ENCODE results near the gene RAB40B.

DNA sequence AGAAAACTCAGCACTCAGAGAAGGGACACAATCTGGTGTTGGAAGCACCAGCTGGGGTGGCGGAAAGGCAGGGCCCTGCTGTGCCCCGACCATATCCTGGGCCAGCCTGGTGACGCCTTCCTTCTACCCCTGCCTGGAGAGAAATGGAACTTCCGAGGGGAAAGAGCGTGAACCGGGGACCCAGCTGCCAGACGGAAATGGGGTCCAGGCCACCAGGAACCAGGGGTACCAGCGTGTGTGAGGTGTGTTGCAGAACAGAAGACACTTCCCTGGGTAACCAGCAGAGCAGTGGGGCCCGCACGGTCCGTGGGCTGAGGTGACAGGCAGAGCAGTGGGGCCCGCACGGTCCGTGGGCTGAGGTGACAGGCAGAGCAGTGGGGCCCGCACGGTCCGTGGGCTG lies 6.8 kb downstream of the RAB40B start:
- TF ChIP-seq MYC (IDR thresholded peaks at IDR 0.05; ENCODE audit: borderline replicate concordance, low read length) (no peak), PHF8 (IDR thresholded peaks at IDR 0.05; ENCODE audit: borderline replicate concordance, low read depth) (no peak), RARB (CRISPR knock-in tag; IDR thresholded peaks at IDR 0.05) (no peak), POLR2A (IDR thresholded peaks at IDR 0.05; ENCODE audit: low read length) (no peak), JUN (IDR thresholded peaks at IDR 0.05) (no peak), RAD21 (conservative IDR thresholded peaks at IDR 0.05 in 1 of 2, IDR thresholded peaks at IDR 0.05 in 1 of 2) (no peak), CEBPB (IDR thresholded peaks at IDR 0.05) (no peak)
- TF ChIP-seq, protein P1, sequence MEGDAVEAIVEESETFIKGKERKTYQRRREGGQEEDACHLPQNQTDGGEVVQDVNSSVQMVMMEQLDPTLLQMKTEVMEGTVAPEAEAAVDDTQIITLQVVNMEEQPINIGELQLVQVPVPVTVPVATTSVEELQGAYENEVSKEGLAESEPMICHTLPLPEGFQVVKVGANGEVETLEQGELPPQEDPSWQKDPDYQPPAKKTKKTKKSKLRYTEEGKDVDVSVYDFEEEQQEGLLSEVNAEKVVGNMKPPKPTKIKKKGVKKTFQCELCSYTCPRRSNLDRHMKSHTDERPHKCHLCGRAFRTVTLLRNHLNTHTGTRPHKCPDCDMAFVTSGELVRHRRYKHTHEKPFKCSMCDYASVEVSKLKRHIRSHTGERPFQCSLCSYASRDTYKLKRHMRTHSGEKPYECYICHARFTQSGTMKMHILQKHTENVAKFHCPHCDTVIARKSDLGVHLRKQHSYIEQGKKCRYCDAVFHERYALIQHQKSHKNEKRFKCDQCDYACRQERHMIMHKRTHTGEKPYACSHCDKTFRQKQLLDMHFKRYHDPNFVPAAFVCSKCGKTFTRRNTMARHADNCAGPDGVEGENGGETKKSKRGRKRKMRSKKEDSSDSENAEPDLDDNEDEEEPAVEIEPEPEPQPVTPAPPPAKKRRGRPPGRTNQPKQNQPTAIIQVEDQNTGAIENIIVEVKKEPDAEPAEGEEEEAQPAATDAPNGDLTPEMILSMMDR (IDR thresholded peaks at IDR 0.05) = no peak
